ENCODE data around the gene PSMB7.

- no peak for TF ChIP-seq CTCF (IDR thresholded peaks at IDR 0.05; ENCODE audit: low read depth, low read length, poor library complexity, severe bottlenecking)
- TF ChIP-seq EZH2phosphoT487 (IDR thresholded peaks at IDR 0.05; ENCODE audit: borderline replicate concordance, low read length), result no peak
Observed at GRCh38 chr9:124458441-124458840, 43.2 kb upstream of the PSMB7 start.

Measured in DOHH2 (cell line).